ENCODE measurements around the gene MAPK13.

Gene MAPK13

DNA sequence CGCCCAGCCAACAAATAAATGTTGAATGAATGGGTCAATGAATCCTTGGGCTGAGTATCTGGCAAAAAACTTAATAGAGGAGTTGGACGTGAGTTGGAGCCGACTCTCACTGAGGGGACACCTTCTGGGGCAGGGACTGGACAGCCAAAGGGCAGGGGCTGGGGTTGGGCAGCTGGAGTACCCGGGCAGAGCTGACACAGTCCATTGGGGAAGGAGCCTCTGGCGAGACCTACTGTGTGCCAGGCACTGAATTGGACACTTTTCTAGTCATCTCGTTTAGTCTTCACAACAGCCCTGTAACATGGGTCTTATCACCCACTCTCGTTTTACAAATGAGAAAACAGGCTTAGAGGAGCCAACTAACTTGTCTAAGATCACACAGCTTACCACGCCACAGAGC, 4.7 kb upstream of the MAPK13 start:
- H3K9me3 ChIP-seq: no peaks in the 10 kb centered on the region
- no peak overlapping the region for H3K27ac ChIP-seq
- intact Hi-C loops (cut with DNase I; ENCODE audit: low total_unique reads): no loop called here
- DNase-seq: peak in 1 of 2 donors; percentile 15
- H3K27me3 ChIP-seq: peaks cover 0 to 52% of the 10 kb centered on the region in 2 donors
- TF ChIP-seq CTCF (IDR thresholded peaks at IDR 0.05): no peak
- H3K4me3 ChIP-seq: no peak overlapping the region
- no peaks in the 10 kb centered on the region for H3K36me3 ChIP-seq
- peaks cover 0 to 21% (median 10%) of the 10 kb centered on the region in 4 donors for H3K4me1 ChIP-seq

GRCh38 chr6:36126121-36126520, 4.2 kb upstream of the MAPK13 start:
- H3K4me1 ChIP-seq: peaks cover 0 to 25% (median 15%) of the 10 kb centered on the region in 4 donors
- no peaks in the 10 kb centered on the region for H3K9me3 ChIP-seq
- peak in 1 of 2 donors; percentile 2 for DNase-seq
- H3K4me3 ChIP-seq: no peak overlapping the region
- no peak for TF ChIP-seq CTCF (IDR thresholded peaks at IDR 0.05)
- H3K27me3 ChIP-seq: peaks cover 0 to 57% of the 10 kb centered on the region in 2 donors
- no peaks in the 10 kb centered on the region for H3K36me3 ChIP-seq
- no peak overlapping the region for H3K27ac ChIP-seq
- intact Hi-C loops (cut with DNase I; ENCODE audit: low total_unique reads): no loop called here

GRCh38 chr6:36126553-36127458, 3.5 kb upstream of the MAPK13 start:
- DNase-seq: peak in 1 of 2 donors; percentile 7
- no peak for TF ChIP-seq CTCF (IDR thresholded peaks at IDR 0.05)
- no peaks in the 10 kb centered on the region for H3K9me3 ChIP-seq
- peaks cover 0 to 62% of the 10 kb centered on the region in 2 donors for H3K27me3 ChIP-seq
- H3K36me3 ChIP-seq: no peaks in the 10 kb centered on the region
- H3K27ac ChIP-seq: no peak overlapping the region
- peaks cover 0 to 28% (median 18%) of the 10 kb centered on the region in 4 donors for H3K4me1 ChIP-seq
- intact Hi-C loops (cut with DNase I; ENCODE audit: low total_unique reads): no loop called here
- H3K4me3 ChIP-seq: no peak overlapping the region

DNA sequence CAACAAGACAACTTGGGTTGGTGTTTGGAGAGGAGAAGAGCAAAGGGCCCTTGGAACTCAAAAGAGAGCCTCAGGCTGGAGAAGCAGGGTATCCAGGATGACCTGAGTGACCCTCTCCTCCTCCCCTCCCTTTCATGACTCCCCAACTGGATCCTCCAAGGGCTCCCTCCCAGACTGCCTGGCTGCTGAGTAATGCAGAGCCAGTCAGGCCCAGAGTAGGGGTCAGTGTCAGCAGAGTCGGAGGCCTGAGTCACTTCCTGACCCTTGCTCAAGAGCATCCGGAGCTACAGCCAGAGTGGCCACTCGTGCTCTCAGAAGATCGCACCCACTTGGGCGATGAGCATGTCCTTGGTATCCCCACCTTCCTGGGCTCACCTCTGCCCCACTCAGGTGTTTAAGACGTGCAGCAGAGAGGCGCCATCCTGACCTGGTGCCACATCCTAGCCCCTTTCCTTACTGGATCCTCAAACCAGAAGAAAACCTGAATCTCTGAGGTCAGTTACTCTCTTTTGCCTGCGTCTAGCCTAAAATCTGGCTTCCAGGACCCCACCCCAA, 2.8 kb upstream of the MAPK13 start:
- Histone ChIP-seq H3K9me3 (no peaks in the 10 kb centered on the region), H3K4me1 (peaks cover 0 to 31% (median 20%) of the 10 kb centered on the region in 4 donors), H3K27me3 (peaks cover 0 to 64% of the 10 kb centered on the region in 2 donors), H3K36me3 (no peaks in the 10 kb centered on the region), H3K4me3 (no peak overlapping the region), H3K27ac (no peak overlapping the region)
- TF ChIP-seq CTCF (IDR thresholded peaks at IDR 0.05): no peak
- DNase-seq: peak in 1 of 2 donors; percentile 48
- intact Hi-C loops (cut with DNase I; ENCODE audit: low total_unique reads): no loop called here

DNA sequence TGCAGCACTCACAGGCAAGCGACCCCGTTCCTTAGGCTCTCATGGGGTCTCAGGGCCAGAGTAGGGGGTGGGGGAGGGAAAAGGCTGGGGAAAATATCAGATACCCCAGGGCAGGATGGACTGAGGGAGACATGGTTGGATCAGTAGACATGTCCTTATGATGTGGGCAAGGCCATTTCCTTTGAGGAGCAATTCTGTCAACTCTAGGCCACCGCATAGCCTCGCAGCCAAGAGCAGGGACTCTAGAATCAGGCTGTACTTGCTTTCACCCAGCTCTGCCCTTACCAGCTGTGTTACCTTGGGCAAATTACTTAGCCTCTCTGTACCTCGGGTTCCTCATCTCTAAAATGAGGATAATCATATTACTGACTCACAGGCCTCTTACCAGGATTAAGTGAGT, 2.2 kb upstream of the MAPK13 start:
- Histone ChIP-seq H3K4me3 (no peak overlapping the region), H3K36me3 (no peaks in the 10 kb centered on the region), H3K27me3 (peaks cover 0 to 66% of the 10 kb centered on the region in 2 donors), H3K9me3 (no peaks in the 10 kb centered on the region), H3K27ac (no peak overlapping the region), H3K4me1 (peaks cover 0 to 33% (median 20%) of the 10 kb centered on the region in 4 donors)
- DNase-seq: no peak
- no peak for TF ChIP-seq CTCF (IDR thresholded peaks at IDR 0.05)
- intact Hi-C loops (cut with DNase I; ENCODE audit: low total_unique reads): no loop called here

Data from tibial artery (tissue), 4 donors.